WERI-Rb-1 (cell line): ENCODE results near the gene ATXN1.
A peak's percentile ranks its signal among the peaks of the same experiment; 100 is the strongest.
"Not testable (repeated sequence)": the region's sequence is repeated elsewhere in the genome, so short reads cannot be mapped to it uniquely, and the experiment has no call there.

Experiments
- DNase-seq: peaks from one replicate; pipeline ENCODE4 v3.0.0-alpha.2; 2020
- H3K27ac ChIP-seq: fragments of 250-450 bp; sonication (Bioruptor Pico); 2 replicates; pipeline ENCODE4 v1.5.1; 2020; ENCODE audit warnings: mild to moderate bottlenecking, moderate library complexity
- H3K27me3 ChIP-seq: fragments of 250-450 bp; sonication (Bioruptor Pico); 2 replicates; pipeline ENCODE4 v1.5.1; 2021; ENCODE audit warnings: mild to moderate bottlenecking, low read depth, moderate library complexity; ENCODE audit not compliant: insufficient read depth, severe bottlenecking
- H3K36me3 ChIP-seq: fragments of 250-450 bp; sonication (Bioruptor Pico); 2 replicates; pipeline ENCODE4 v1.5.1; 2020; ENCODE audit warnings: mild to moderate bottlenecking, moderate library complexity
- H3K4me3 ChIP-seq: 2 replicates; pipeline ENCODE4 v1.5.1; 2011; ENCODE audit warnings: low read depth, mild to moderate bottlenecking, control low read depth, low read length
- H3K9me3 ChIP-seq: fragments of 250-450 bp; sonication (Bioruptor Pico); 2 replicates; pipeline ENCODE4 v1.5.1; 2021; ENCODE audit warnings: mild to moderate bottlenecking, moderate library complexity; ENCODE audit not compliant: severe bottlenecking
- CTCF ChIP-seq: IDR thresholded peaks from 2 replicates; pipeline ENCODE4 v1.5.1; 2011; ENCODE audit warnings: low read depth, mild to moderate bottlenecking, control low read depth, inconsistent platforms, low read length

ATXN1 gene

GRCh38 chr6:16265351-16266341 is 495.6 kb downstream of the ATXN1 start:
- no peak for TF ChIP-seq CTCF
- Histone ChIP-seq H3K9me3 (no peaks in the 10 kb centered on the region), H3K36me3 (no peaks in the 10 kb centered on the region), H3K27me3 (no peaks in the 10 kb centered on the region), H3K27ac (no peak overlapping the region), H3K4me3 (no peak overlapping the region)
- DNase-seq = no peak

DNA sequence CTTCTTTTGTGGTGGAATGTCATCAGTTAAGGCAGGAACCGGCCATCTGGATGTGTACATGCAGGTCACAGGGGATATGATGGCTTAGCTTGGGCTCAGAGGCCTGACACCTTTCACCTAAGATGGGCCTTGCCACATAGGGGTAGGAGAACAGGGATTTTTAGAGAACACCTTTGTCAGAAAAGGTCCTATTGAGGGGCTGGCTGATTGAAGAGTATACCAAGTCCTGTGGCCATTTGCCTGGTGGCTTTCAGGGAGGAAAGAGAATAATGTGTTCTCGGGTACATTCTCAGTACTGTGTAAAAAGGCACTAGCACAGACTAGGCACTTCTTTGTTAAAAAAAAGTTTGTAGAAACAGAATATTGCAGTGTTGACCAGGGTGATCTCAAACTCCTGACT is 496.5 kb downstream of the ATXN1 start:
- Histone ChIP-seq H3K9me3 (no peaks in the 10 kb centered on the region), H3K36me3 (no peaks in the 10 kb centered on the region), H3K4me3 (no peak overlapping the region), H3K27ac (no peak overlapping the region), H3K27me3 (no peaks in the 10 kb centered on the region)
- TF ChIP-seq CTCF = no peak
- no peak for DNase-seq

- H3K9me3 ChIP-seq, H3K4me3 ChIP-seq, H3K27ac ChIP-seq, H3K27me3 ChIP-seq, DNase-seq, H3K36me3 ChIP-seq: not testable (repeated sequence)
These were observed 497.7 kb downstream of the ATXN1 start for GRCh38 chr6:16263464-16264099.

DNA sequence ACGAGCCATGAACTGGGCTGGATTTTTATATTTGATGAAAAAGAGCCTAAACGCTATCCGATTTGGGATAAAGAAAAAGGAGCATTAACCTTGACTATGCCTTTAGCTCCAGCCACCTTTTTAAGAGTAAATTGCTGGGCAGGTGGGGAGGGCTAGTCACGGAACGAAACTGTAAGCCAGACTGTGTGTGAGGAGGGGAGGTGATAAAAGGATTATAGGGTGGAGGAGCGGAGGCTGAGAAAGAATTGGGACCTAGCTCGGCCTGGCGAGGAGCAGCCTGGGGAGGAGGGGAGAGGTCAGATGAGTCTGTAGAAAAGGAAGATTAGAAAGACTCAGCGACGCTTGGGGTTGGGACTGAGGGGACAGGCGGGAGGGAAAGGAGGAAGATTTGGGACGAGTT is 498.5 kb downstream of the ATXN1 start:
- H3K4me3 ChIP-seq, H3K27ac ChIP-seq, H3K36me3 ChIP-seq, H3K27me3 ChIP-seq, H3K9me3 ChIP-seq: not testable (repeated sequence)
- DNase-seq = peak; percentile 78

GRCh38 chr6:16260602-16261001 is 500.7 kb downstream of the ATXN1 start:
- H3K36me3 ChIP-seq, H3K27me3 ChIP-seq, DNase-seq, H3K9me3 ChIP-seq, H3K27ac ChIP-seq, H3K4me3 ChIP-seq: not testable (repeated sequence)

DNA sequence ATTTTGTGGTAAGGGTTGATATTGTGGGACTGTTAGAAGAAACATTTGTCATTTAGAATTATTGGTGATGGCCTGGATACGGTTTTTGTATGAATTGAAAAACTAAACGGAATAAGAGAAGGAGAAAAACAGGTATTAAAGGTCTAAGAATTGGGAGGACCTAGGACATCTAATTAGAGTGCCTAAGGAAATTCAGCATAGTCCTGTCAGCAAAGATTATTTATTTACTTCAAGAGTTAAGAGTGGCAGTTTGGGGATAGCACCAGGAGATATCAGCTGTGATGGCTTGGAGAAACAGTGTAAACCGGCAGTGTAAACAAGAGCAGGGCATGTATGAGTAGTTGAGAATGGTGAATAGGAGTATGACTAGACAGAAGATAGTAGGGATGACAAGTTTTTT is 501.7 kb downstream of the ATXN1 start:
- H3K27me3 ChIP-seq, H3K9me3 ChIP-seq, DNase-seq, H3K27ac ChIP-seq, H3K4me3 ChIP-seq, H3K36me3 ChIP-seq: not testable (repeated sequence)

DNA sequence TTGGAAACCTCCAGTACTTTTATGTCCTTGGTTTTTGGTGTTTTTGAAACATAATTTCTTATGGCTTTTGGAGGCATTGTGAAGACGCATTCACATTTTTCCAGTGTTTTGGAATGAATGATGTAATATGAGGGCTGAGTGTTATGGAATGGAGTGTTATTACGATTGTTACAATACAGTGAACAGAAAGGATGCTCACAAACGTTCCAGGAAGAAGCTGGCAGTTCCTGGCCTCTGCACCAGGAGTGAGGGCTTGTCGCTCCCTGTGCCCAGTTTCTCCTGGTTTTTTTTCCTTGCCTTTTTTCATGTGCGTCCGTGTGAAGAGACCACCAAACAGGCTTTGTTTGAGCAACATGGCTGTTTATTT is 502.6 kb downstream of the ATXN1 start:
- H3K27me3 ChIP-seq = no peaks in the 10 kb centered on the region
- no peak for DNase-seq
- no peak for TF ChIP-seq CTCF
- peaks cover 8% of the 10 kb centered on the region for H3K9me3 ChIP-seq
- H3K27ac ChIP-seq = no peak overlapping the region
- no peak overlapping the region for H3K4me3 ChIP-seq
- H3K36me3 ChIP-seq = no peaks in the 10 kb centered on the region; the same call in none of the 2 replicates
